Prostate gland (tissue), 2 donors: ENCODE results near the gene MPHOSPH9. TPM values are rescaled to one million over a fixed set of nuclear protein-coding genes. Genes with fewer than 3 reads are reported as not detected.

Experiments used
- DNase-seq: peaks from one replicate; pipeline ENCODE4 v3.0.0-alpha.2; 2019; ENCODE audit warnings: low spot score
- H3K27ac ChIP-seq, 2 donors: fragments of 200-600 bp; sonication (generic); 2 replicates each; pipeline ENCODE4 v1.5.1; 2017 to 2019
- H3K27me3 ChIP-seq: fragments of 200-600 bp; sonication (generic); replicated peaks from 2 replicates; pipeline ENCODE4 v1.5.1; 2019; ENCODE audit not compliant: insufficient read depth
- H3K36me3 ChIP-seq, 2 donors: fragments of 200-600 bp; sonication (generic); 1 replicate in 1 of 2; 2 replicates in 1 of 2; pipeline versions ENCODE4 v1.5.1 to v1.8.1; 2017 to 2019
- H3K4me1 ChIP-seq: fragments of 200-600 bp; sonication (generic); replicated peaks from 2 replicates; pipeline ENCODE4 v1.5.1; 2019
- H3K4me3 ChIP-seq, 2 donors: fragments of 200-600 bp; sonication (generic); 2 replicates each; pipeline ENCODE4 v1.5.1; 2017 to 2019
- H3K9me3 ChIP-seq: fragments of 200-600 bp; sonication (generic); 2 replicates; pipeline ENCODE4 v1.5.1; 2017
- POLR2A ChIP-seq: fragments of 450-650 bp; IDR thresholded peaks from one replicate; pipeline ENCODE4 v1.6.1; 2016; ENCODE audit warnings: antibody characterized with exemption, mild to moderate bottlenecking
- POLR2AphosphoS5 ChIP-seq: sonication (generic); formaldehyde crosslinking; IDR thresholded peaks from one replicate; pipeline ENCODE4 v1.6.1; 2017; ENCODE audit warnings: antibody characterized with exemption
- WGBS: methylation state at CpG from one replicate; pipeline ENCODE4 v1.1.5; 2018; 5-methylcytosine and 5-hydroxymethylcytosine counted together
- intact Hi-C: fragments of 100-400 bp; cut with DNase I; formaldehyde crosslinking; loops from one replicate; pipeline ENCODE4 v1.14.2; 2022
- total RNA-seq, 2 donors: library from RNA; depleted of rRNA; stranded (reverse); fragments of >200 nt; gene quantifications; one replicate each; pipeline ENCODE4 v1.1.0, GENCODE V29; 2016
- TF ChIP-seq, protein P1 (sequence below), 4 experiments: fragments of 200-600 bp in 2 of 4; fragments of 450-650 bp in 2 of 4; sonication (generic) in 2 of 4; IDR thresholded peaks; 1 replicate in 3 of 4; 2 replicates in 1 of 4; pipeline ENCODE4 v1.5.1; 2016 to 2019; ENCODE audit warnings: antibody characterized with exemption in 4 of 4, mild to moderate bottlenecking in 2 of 4, moderate library complexity in 2 of 4

The MPHOSPH9 gene
- total RNA-seq, 2 donors from 2014 or later: 24.3 to 25.0 TPM

DNA sequence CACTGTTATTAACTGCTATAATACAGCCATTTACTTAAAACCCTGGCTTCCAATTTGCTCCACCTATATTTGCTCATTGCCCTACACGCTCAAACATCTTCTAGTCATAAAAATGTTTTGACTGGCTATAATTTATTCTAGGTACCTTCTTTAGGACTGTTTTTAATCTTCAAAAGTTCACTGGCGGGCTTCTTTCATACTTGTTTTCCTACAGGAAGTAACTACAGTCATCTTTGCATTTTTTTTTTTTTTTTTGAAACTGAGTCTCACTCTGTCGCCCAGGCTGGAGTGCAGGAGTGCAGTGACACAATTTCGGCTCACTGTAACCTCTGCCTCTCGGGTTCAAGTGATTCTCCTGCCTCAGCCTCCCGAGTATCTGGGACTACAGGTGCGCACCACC lies 32.5 kb downstream of the MPHOSPH9 start:
- intact Hi-C loops: no loop called here
- TF ChIP-seq POLR2A: no peak
- TF ChIP-seq POLR2AphosphoS5: no peak
- TF ChIP-seq, protein P1, sequence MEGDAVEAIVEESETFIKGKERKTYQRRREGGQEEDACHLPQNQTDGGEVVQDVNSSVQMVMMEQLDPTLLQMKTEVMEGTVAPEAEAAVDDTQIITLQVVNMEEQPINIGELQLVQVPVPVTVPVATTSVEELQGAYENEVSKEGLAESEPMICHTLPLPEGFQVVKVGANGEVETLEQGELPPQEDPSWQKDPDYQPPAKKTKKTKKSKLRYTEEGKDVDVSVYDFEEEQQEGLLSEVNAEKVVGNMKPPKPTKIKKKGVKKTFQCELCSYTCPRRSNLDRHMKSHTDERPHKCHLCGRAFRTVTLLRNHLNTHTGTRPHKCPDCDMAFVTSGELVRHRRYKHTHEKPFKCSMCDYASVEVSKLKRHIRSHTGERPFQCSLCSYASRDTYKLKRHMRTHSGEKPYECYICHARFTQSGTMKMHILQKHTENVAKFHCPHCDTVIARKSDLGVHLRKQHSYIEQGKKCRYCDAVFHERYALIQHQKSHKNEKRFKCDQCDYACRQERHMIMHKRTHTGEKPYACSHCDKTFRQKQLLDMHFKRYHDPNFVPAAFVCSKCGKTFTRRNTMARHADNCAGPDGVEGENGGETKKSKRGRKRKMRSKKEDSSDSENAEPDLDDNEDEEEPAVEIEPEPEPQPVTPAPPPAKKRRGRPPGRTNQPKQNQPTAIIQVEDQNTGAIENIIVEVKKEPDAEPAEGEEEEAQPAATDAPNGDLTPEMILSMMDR (IDR thresholded peaks at IDR 0.05): no peak
- no peak overlapping the region for H3K27ac ChIP-seq
- H3K9me3 ChIP-seq: no peaks in the 10 kb centered on the region
- no peaks in the 10 kb centered on the region for H3K27me3 ChIP-seq
- H3K36me3 ChIP-seq: no peaks in the 10 kb centered on the region
- DNase-seq: no peak
- 67% methylated on average over 7 of the region's 7 CpGs for WGBS
- no peaks in the 10 kb centered on the region for H3K4me1 ChIP-seq
- H3K4me3 ChIP-seq: no peak overlapping the region

GRCh38 chr12:123199936-123200335 lies 33.0 kb downstream of the MPHOSPH9 start:
- no peak overlapping the region for H3K4me3 ChIP-seq
- TF ChIP-seq, protein P1 (IDR thresholded peaks at IDR 0.05): no peak
- no peak for TF ChIP-seq POLR2A
- no peak for TF ChIP-seq POLR2AphosphoS5
- H3K27me3 ChIP-seq: no peaks in the 10 kb centered on the region
- WGBS: 66% methylated on average over 3 of the region's 3 CpGs
- DNase-seq: no peak
- no peaks in the 10 kb centered on the region for H3K36me3 ChIP-seq
- H3K4me1 ChIP-seq: no peaks in the 10 kb centered on the region
- intact Hi-C loops: no loop called here
- H3K9me3 ChIP-seq: no peaks in the 10 kb centered on the region
- H3K27ac ChIP-seq: no peak overlapping the region

DNA sequence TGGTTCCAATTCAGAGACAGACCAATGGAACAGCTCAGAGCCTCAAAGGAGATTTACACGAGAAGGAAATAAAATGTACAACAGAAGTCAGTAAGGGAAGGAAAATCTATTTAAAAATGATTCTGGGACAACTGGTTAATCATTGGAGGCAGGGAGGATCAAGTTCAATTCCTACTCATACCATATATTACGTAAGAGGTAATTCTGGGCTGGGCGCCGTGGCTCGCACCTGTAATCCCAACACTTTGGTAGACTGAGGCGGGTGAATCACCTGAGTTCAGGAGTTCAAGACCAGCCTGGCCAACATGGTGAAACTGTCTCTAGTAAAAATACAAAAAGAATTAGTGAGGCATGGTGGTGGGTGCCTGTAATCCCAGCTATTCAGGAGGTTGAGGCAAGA lies 45.3 kb downstream of the MPHOSPH9 start:
- DNase-seq: no peak
- Histone ChIP-seq H3K27me3 (no peaks in the 10 kb centered on the region), H3K27ac (no peak overlapping the region), H3K36me3 (no peaks in the 10 kb centered on the region), H3K4me3 (no peak overlapping the region), H3K4me1 (no peaks in the 10 kb centered on the region), H3K9me3 (no peaks in the 10 kb centered on the region)
- no peak for TF ChIP-seq POLR2AphosphoS5
- TF ChIP-seq POLR2A: no peak
- TF ChIP-seq, protein P1 (IDR thresholded peaks at IDR 0.05): no peak
- 92% methylated on average over 6 of the region's 6 CpGs for WGBS
- intact Hi-C loops: no loop called here

GRCh38 chr12:123180171-123180570 lies 52.8 kb downstream of the MPHOSPH9 start:
- no peak overlapping the region for H3K4me3 ChIP-seq
- no peaks in the 10 kb centered on the region for H3K9me3 ChIP-seq
- 93% methylated on average over 4 of the region's 4 CpGs for WGBS
- TF ChIP-seq POLR2A (no peak), POLR2AphosphoS5 (no peak)
- TF ChIP-seq, protein P1 (IDR thresholded peaks at IDR 0.05): no peak
- H3K27me3 ChIP-seq: no peaks in the 10 kb centered on the region
- H3K36me3 ChIP-seq: no peaks in the 10 kb centered on the region
- H3K27ac ChIP-seq: no peak overlapping the region
- intact Hi-C loops: no loop called here
- no peak for DNase-seq
- no peaks in the 10 kb centered on the region for H3K4me1 ChIP-seq

GRCh38 chr12:123171967-123172366 lies 61.0 kb downstream of the MPHOSPH9 start:
- peak; percentile 24 for DNase-seq
- Histone ChIP-seq H3K9me3 (no peaks in the 10 kb centered on the region), H3K4me3 (no peak overlapping the region), H3K27ac (no peak overlapping the region), H3K27me3 (no peaks in the 10 kb centered on the region), H3K36me3 (no peaks in the 10 kb centered on the region), H3K4me1 (no peaks in the 10 kb centered on the region)
- WGBS: 49% methylated on average over 5 of the region's 5 CpGs
- TF ChIP-seq POLR2A: no peak
- peak; percentile 73 for TF ChIP-seq POLR2AphosphoS5
- TF ChIP-seq, protein P1 (IDR thresholded peaks at IDR 0.05): no peak
- intact Hi-C loops: no loop called here
